ENCODE results near the gene MDH2.
A peak's percentile ranks its signal among the peaks of the same experiment; 100 is the strongest.
"Not testable (repeated sequence)": the region's sequence is repeated elsewhere in the genome, so short reads cannot be mapped to it uniquely, and the experiment has no call there.

MDH2 gene

DNA sequence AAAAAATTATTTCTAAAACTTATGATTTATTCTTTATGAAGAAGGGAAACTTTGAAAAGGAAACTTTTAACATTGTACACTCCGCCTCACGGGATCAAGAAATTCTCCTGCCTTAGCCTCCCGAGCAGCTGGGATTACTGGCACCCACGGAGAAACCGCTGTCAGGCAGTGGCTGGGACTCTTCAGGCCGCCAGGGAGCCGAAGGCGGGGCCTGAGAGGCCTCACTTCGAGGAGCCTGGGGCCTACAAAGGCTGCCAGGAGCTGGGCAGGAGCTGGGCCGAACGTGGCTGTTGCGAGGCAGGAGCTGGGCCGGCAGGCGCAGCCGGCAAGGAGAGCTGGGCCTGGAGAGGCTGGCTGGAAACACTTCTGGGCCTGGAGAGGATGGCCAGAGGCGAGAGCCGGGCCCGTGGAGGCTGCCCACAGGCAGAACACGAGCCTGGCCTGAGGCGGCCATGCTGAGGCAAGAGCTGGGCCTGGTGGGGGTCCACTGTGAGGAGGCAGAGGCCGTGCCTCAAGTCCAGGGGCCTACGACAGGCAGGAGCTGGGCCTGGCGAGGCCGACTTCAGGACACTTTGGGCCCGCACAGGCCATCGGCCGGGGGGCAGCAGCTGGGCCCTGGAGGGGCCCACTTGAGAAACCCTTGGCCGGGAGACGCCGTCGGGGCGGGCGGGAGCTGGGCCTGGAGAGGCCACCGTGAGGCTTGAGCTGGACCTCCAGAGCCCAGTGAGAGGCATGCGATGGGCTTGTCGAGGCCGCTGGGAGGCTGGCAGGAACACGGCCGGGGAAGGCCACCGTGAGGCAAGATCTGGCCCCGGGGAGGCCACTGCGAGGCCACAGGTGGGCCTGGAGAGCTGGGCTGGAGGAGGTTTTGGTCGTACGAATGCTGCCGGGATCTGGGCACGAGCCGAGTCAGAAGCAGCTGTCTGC, 23.7 kb downstream of the MDH2 start:
- no peak for DNase-seq (ENCODE audit: low read depth)

DNA sequence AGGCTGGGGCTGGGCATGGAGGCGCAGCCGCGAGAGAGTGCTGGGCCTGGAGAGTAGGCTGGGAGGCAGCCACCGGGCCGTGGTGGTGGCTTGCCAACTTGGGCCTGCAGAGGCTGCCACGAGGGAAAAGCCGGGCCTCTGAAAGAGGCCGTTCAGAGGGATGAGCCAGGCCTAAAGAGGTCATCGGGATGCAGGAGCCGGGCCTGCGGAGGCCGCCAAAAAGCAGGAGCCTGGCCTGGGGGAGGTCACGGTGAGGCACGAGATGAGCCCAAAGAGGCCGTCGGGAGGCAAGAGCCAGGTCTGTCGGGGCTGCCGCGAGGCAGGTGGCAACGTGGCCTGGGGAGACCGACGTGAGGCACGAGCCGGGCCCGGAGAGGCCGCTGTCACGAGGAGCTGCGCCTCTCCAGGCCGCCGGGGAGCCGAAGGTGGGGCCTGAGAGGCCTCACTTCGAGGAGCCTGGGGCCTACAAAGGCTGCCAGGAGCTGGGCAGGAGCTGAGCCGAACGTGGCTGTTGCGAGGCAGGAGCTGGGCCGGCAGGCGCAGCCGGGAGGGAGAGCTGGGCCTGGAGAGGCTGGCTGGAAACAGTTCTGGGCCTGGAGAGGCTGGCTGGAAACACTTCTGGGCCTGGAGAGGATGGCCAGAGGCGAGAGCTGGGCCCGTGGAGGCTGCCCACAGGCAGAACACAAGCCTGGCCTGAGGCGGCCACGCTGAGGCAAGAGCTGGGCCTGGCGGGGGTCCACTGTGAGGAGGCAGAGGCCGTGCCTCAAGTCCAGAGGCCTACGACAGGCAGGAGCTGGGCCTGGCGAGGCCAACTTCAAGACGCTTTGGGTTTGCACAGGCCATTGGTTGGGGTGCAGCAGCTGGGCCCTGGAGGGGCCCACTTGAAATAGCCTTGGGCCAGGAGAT, 24.6 kb downstream of the MDH2 start:
- no peak for DNase-seq (ENCODE audit: low read depth)

DNA sequence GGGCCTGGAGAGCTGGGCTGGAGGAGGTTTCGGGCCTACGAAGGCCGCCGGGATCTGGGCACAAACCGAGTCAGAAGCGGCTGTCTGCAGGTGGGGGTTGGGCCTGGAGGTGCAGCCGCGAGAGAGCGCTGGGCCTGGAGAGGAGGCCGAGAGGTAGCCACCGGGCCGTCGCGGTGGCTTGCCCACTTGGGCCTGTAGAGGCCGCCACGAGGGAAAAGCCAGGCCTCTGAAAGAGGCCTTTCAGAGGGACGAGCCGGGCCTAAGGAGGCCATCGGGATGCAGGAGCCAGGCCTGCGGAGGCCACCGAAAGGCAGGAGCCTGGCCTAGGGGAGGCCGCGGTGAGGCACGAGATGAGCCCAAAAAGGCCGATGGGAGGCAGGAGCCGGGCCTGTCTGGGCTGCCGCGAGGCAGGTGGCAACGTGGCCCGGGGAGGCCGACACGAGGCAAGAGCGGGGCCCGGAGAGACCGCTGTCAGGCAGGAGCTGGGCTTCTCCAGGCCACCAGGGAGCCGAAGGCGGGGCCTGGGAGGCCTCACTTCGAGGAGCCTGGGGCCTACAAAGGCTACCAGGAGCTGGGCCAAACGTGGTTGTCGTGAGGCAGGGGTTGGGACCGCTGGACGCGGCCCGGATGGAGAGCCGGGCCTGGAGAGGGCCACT, 25.6 kb downstream of the MDH2 start:
- DNase-seq (ENCODE audit: low read depth): no peak

DNA sequence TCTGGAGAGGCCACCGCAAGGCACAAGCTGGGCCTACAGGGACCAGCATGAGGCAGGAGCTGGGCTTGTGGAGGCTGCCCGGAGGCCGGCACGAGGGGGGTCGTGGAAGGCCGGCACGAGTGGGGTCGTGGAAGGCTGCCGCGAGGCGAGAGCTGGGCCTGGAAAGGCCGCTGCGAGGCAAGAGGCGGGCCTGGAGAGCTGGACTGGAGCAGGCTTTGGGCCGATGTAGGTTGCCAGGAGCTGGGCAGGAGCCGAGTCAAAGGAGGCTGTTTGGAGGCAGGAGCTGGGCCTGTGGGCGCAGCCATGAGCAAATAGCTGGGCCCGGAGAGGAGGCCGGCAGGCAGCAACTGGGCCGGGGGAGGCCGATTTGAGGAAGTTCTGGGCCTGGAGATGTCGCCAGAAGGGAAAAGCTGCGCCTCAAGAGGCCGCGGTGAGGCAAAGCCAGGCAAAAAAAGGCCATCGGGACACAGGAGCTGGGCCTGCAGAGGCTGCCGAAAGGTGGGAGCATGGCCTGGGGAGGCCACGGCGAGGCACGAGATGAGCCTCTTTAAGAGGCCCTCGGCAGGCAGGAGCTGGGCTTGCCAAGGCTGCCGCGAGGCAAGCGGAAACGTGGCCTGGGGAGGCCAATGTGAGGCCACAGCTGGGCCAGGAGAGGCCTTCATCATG, 26.5 kb downstream of the MDH2 start:
- no peak for DNase-seq (ENCODE audit: low read depth)

DNA sequence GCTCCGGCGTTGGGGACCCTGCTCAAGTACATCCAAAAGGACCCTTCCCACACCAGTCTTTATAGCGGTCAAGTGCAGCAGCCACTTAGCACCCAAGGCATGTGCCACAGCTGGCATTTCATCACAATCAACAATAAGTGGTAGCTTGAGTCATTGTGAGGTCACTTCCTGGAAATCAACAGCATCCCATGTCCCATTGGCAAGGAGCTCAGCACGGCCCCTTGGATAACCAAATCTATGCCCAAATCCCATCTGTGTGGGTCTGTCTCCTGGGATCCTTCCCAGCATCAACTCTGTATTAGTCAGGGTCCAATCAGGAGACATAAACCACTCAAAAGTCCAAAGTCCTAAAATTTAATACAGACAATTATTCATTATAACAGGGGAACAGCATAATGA, 27.1 kb downstream of the MDH2 start:
- DNase-seq (ENCODE audit: low read depth): peak; percentile 66

DNA sequence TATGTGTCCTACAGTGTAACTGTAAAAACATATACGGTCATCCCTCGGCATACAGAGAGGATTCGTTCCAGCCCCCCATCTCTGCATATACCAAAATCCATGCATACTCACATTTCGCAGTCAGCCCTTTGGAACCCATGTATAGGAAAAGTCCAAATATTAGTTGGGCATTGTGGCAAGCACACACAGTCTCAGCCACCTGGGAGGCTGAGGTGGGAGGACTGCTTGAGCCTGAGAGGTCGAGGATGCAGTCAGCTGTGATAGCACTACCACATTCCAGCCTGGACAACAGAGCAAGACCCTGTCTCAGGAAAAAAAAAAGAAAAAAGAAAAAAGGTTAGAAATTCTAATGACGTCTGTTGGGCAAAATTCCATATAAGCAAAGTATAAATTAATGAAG, 29.1 kb downstream of the MDH2 start:
- no peak for DNase-seq (ENCODE audit: low read depth)

DNA sequence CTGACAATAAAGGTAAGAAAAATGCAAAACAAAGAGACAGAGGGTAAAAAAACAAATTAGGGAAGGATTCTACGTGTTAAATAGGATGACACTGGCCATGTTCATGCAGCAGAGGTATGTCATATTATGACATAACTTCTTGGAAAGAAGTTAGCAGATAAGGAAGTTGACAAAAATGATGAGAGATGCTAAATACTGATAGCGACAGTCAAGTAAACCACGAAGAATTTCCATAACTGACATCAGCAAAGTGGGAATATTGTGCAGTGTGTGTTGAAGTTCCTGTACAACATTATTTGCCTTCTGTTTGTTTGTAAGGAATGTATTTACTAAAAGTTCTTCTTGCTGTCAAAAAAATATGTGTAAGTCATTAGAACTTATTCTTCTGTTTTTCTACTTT, 29.5 kb downstream of the MDH2 start:
- DNase-seq (ENCODE audit: low read depth): peak; percentile 39

DNA sequence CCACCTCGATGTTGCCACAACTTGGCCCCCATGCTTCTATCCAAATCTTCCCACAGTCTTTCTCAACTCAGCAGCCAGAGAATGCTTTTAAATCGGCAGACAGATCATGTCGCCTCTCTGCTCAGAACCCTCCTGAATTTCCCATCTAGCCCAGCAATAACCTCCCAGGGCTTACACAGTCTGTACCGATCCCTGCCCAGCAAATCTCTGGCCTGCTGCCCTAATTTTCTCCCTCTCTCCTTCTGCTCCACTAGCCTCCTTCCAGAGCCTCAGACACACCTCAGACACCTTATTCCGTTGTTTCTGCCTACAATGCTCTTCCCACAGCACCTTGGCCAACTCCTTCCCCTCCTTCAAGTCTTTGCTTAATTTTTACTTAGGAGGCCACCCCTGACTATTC, 32.3 kb downstream of the MDH2 start:
- no peak for DNase-seq (ENCODE audit: low read depth)

DNA sequence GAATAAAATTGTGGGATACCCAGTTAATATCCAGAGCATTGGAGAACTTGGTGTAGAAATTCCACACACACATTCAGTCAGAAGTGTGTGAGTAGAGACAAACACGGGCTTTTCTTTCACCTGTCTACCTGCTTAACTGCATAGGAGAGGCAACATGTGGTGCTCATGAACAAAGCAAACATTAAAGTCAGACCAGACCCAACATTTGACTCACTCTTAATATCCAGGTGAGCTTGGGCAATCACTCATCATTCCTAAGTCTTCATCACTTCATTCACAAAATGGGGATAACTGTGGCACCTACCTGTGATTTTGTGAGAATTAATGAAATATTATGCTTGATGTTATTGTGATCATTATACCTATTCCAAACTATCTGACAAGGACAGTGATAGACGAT, 36.2 kb downstream of the MDH2 start:
- not testable (repeated sequence) for DNase-seq (ENCODE audit: low read depth)

DNA sequence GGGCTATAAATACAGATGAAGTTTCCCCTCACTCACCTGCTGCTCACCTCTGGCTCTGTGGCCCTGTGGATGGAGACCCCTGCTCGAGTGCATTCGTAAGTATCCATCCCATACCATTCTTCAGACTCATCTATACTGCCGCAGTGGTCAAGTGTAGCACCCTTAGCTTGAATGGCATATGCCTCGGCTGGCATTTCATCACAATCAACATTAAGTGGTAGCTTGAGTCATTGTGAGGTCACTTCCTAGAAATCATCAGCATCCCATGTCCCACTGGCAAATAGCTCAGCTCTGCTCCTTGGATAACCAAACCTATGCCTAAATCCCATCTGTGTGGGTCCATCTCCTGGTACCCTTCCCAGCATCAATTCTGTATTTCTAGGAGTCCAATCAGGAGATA, 38.2 kb downstream of the MDH2 start:
- DNase-seq (ENCODE audit: low read depth): peak; percentile 79

DNA sequence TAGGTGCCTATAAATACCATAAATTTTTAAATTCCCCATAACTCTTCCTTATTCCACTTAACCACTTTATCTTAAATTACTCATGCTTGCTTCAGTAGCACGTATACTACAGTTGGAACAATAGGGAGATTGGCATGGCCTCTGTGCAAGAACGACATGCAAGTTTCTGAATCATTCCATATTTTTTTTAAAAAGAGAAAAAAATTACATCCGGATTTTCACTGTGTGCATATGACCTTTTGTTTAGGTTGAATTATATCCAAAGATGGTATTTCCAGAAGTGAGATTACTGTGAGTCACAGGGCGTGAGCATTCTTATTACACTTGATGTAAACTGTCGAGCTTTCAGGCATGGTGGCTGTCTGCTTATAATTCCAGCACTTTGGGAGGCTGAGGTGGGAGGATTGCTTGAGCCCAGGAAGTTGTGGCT, 39.5 kb downstream of the MDH2 start:
- peak; percentile 95 for DNase-seq (ENCODE audit: low read depth)

DNA sequence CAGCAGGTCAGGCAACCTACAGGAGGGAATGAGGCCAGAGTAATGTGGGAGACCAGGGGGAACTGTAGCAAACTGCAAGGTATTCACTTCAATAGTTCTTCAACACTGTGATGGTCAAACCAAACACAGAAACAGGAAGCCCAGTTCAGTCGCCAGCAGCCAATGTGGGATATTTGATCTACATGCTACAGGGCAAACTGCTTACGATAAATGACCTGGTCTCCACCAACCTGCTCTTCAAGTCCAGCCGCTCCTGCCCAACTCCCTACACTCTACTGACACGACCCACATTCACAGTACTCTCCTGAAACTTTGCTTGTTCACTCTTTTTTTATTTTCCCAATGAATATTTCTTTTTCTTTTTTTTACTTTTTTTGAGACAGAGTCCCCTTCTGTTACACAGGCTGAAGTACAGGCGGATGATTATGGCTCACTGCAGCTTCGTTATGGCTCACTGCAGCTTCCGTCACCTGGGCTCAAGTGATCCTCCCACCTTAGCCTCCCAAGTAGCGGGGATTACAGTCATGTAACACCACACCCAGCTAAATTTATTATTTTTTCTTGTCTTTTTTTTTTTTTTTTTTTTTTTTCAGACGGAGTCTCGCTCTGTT, 42.1 kb downstream of the MDH2 start:
- no peak for DNase-seq (ENCODE audit: low read depth)

DNA sequence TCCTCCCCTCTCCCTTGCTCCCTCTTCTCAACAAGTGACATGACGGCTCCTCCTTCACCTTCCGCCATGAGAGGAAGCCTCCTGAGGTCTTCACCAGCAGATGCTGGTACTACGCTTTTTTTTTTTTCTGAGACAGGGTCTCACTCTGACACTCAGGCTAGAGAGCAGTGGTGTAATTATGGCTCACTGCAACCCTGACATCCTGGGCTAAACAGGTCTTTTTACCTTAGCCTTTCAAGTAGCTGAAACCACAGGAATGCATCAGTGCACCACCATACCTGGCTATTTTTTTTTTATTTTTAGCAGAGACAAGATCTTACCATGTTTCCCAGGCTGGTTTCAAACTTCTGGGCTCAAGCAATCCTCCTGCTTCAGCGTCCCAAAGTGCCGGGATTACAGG, 43.6 kb downstream of the MDH2 start:
- DNase-seq (ENCODE audit: low read depth): no peak

DNA sequence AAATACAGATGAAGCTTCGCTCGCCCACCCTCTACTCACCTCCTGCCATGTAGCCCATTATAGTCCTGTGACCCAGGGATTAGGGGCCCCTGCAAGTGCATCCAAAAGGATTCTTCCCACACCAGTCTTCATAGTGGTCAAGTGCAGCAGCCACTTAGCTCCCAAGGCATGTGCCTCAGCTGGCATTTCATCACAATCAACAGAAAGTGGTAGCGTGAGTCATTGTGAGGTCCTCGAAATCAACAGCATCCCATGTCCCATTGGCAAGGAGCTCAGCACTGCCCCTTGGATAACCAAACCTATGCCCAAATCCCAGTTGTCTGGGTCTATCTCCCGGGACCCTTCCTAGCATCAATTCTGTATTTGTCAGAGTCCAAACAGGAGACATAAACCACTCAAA, 45.6 kb downstream of the MDH2 start:
- DNase-seq (ENCODE audit: low read depth): peak; percentile 38

DNA sequence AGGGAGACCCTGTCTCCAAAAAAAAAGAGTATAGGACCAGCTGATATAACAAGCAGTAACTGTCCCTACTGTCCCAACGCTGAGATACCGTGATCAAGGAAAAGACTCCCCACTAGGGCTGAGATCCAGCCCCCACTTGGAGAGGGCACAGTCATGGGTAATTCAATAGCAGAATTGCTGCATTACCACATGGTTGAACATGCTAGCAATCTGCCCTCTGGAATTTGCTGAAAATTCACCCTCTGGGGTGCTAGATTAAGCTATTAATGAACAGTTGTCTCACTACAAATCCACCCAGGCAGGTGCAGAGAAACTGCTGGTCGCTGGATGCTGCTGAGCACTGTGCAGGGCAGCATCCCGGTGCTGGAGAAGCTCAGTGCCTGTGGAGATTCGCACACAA, 46.4 kb downstream of the MDH2 start:
- DNase-seq (ENCODE audit: low read depth): not testable (repeated sequence)

DNA sequence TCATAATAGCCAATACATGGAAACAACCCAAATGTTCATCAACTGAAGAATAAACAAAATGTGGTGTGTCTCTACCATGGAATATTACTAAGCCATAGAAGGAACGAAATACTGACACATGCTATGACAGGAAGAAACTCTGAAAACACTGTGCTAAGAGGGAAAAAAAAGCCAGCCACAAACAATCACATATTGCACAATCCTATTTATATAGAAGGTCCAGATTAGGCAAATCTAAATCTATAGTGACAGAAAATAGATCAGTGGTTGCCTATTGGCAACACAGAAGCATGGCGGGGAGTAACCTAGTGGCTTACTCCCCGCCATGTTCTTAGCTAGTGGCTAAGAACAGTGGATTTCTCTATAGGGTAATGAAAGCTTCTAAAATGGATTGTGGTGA, 48.0 kb downstream of the MDH2 start:
- DNase-seq (ENCODE audit: low read depth): no peak

DNA sequence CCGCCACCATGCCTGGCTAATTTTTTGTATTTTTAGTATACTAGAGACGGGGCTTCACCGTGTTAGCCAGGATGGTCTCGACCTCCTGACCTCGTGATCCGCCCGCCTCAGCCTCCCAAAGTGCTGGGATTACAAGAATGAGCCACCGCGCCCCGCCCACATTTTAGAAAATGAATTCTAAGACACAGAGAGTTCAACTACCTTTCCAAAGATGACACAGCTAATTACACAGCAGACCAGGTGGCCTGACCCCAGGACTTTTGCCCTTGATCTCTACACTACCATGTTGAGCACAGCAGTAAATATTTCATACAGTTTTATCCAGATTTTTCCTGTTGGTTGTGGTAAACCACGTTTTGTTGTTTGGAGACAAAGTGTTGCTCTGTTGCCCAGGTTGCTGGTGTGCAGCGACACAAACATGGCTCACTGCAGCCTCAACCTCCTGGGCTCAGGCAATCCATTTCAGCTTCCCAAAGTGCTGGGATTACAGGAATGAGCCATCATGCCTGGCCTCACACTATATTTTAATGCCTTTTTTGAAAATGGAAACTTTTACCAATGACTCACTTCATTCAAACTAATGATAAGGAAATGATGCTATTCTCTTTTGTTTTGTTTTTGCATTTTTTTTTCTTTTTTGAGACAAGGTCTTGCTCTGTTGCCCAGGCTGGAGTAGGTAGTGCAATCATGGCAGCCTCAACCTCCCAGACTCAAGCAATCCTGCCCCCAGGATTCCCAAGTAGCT, 54.0 kb downstream of the MDH2 start:
- DNase-seq (ENCODE audit: low read depth): peak; percentile 44

DNA sequence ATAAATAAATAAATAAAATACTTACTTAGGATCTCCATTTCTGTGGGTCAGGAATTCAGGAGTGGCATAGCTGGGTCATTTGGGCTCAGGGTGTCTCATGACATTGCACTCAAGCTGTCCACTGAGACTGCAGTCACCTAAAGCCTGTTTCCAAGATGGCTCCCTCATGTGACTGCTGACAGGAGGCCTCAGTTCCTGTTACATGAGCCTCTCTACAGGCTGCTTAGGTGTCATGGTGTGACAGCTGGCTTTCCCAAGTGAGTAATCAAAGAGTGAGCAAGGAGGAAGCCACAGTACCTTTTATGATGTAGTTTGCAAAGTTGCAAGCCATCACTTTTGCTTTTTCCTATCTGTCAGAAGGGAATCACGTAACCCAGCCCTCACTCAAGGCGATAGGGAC, 55.9 kb downstream of the MDH2 start:
- not testable (repeated sequence) for DNase-seq (ENCODE audit: low read depth)

DNA sequence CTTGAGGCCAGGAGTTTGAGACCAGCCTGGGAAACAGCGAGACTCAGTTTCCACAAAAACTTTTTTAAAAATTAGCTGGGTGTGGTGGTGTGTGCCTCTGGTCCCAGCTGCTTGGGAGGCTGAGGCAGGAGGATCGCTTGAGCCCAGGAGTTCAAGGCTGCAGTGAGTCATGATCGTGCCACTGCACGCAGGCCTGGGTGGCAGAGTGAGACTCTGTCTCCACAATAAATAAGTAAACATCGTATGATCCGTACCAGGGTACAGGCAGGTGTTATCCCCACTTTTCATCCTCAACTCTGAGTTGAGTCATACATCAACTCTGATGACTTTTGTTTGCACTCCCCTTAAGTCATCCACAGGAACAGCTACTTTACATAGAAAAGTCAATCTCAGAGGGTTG, 58.2 kb downstream of the MDH2 start:
- DNase-seq (ENCODE audit: low read depth): not testable (repeated sequence)

DNA sequence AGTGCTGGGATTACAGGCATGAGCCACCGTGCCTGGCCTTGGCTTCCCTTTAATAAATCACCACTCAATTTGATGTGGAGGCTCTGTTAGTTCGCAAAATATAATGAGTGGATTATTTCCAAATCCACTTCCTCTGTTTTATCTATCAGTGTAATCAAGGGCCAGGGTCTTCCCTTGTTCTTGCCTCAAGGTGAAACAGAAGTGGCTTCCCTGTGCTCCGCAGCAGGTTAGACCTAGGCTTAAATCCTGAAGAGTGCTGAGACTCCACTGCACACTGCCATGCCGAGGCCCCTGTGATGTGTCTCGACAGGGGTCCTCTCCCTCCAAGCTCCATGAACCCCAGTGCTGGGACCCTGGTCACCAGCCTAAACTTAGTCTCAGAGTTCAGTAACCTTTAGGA, 59.0 kb downstream of the MDH2 start:
- no peak for DNase-seq (ENCODE audit: low read depth)
